GM18951 (cell line): ENCODE measurements around the gene PROX1.

ENCODE experiments used
- POLR2A ChIP-seq: IDR thresholded peaks from 4 replicates; pipeline ENCODE4 v1.6.1; 2011; ENCODE audit warnings: mild to moderate bottlenecking; ENCODE audit not compliant: insufficient read length, insufficient read depth; ENCODE audit errors: extremely low read depth
- in situ Hi-C: fragments of 300-500 bp; cut with MboI; formaldehyde crosslinking; loops from one replicate; pipeline ENCODE4 v1.12.0; 2022; ENCODE audit warnings: low sequenced_read_pairs, mixed read lengths, inconsistent platforms; ENCODE audit not compliant: unreplicated experiment

The PROX1 gene

GRCh38 chr1:213997772-213998107 is 10.0 kb downstream of the PROX1 start:
- in situ Hi-C loops = no loop called here

GRCh38 chr1:213998785-213999184 is 11.0 kb downstream of the PROX1 start:
- no peak for TF ChIP-seq POLR2A
- in situ Hi-C loops = no loop called here

More at GRCh38 chr1:213997772-213998107, 10.0 kb downstream of the PROX1 start:
- TF ChIP-seq POLR2A = no peak

GRCh38 chr1:213999732-214000131 is 12.0 kb downstream of the PROX1 start:
- no peak for TF ChIP-seq POLR2A
- in situ Hi-C loops = no loop called here

GRCh38 chr1:214002060-214002459 is 14.3 kb downstream of the PROX1 start:
- in situ Hi-C loops = no loop called here
- TF ChIP-seq POLR2A = no peak

- TF ChIP-seq POLR2A = no peak
- in situ Hi-C loops = no loop called here
Observed at GRCh38 chr1:214002472-214002871, 14.7 kb downstream of the PROX1 start.

GRCh38 chr1:214003233-214003632 is 15.5 kb downstream of the PROX1 start:
- in situ Hi-C loops = no loop called here

GRCh38 chr1:214004014-214004413 is 16.2 kb downstream of the PROX1 start:
- in situ Hi-C loops = no loop called here

More at GRCh38 chr1:214003233-214003632, 15.5 kb downstream of the PROX1 start:
- TF ChIP-seq POLR2A = no peak

GRCh38 chr1:214004795-214005194 is 17.0 kb downstream of the PROX1 start:
- in situ Hi-C loops = no loop called here
- no peak for TF ChIP-seq POLR2A

More at GRCh38 chr1:214004014-214004413, 16.2 kb downstream of the PROX1 start:
- TF ChIP-seq POLR2A = no peak

- in situ Hi-C loops = no loop called here
- no peak for TF ChIP-seq POLR2A
Observed at GRCh38 chr1:214005708-214006107, 17.9 kb downstream of the PROX1 start.

- TF ChIP-seq POLR2A = no peak
- in situ Hi-C loops = no loop called here
Observed at GRCh38 chr1:214006845-214007244, 19.1 kb downstream of the PROX1 start.

- TF ChIP-seq POLR2A = no peak
- in situ Hi-C loops = no loop called here
Observed at GRCh38 chr1:214008347-214008746, 20.6 kb downstream of the PROX1 start.

GRCh38 chr1:214008791-214009422 is 21.1 kb downstream of the PROX1 start:
- in situ Hi-C loops = no loop called here
- no peak for TF ChIP-seq POLR2A

- no peak for TF ChIP-seq POLR2A
- in situ Hi-C loops = no loop called here
Observed at GRCh38 chr1:214009423-214010196, 21.8 kb downstream of the PROX1 start.

- in situ Hi-C loops = no loop called here
- TF ChIP-seq POLR2A = no peak
Observed at GRCh38 chr1:214010197-214010573, 22.4 kb downstream of the PROX1 start.

- TF ChIP-seq POLR2A = no peak
Observed at GRCh38 chr1:214010717-214011116, 22.9 kb downstream of the PROX1 start.

GRCh38 chr1:214012418-214012817 is 24.6 kb downstream of the PROX1 start:
- no peak for TF ChIP-seq POLR2A
- in situ Hi-C loops = no loop called here

More at GRCh38 chr1:214010717-214011116, 22.9 kb downstream of the PROX1 start:
- in situ Hi-C loops = no loop called here
